K562 (cell line): Measurements from ENCODE around the gene ZNRF1. TPM values are rescaled to one million over a fixed set of nuclear protein-coding genes. Genes with fewer than 3 reads are reported as not detected.
A peak's percentile ranks its signal among the peaks of the same experiment; 100 is the strongest.

Experiments used
- HNRNPLL ChIP-seq: fragments of 200-400 bp; formaldehyde crosslinking; IDR thresholded peaks from 2 replicates; pipeline ENCODE4 v1.6.1; 2017; ENCODE audit warnings: low read length, low read depth, mild to moderate bottlenecking; ENCODE audit not compliant: poor library complexity, severe bottlenecking
- HNRNPUL1 ChIP-seq: fragments of 200-400 bp; formaldehyde crosslinking; IDR thresholded peaks from 2 replicates; pipeline ENCODE4 v1.6.1; 2017; ENCODE audit warnings: low read length
- KDM5B ChIP-seq: fragments of 200-600 bp; sonication (generic); IDR thresholded peaks from 2 replicates; pipeline ENCODE4 v1.6.1; 2012; ENCODE audit warnings: low read depth, mild to moderate bottlenecking, moderate library complexity, low read length, control low read depth, inconsistent platforms; ENCODE audit not compliant: insufficient replicate concordance
- MCM5 ChIP-seq: fragments of 450-650 bp; IDR thresholded peaks from 2 replicates; pipeline ENCODE4 v1.6.1; 2016; ENCODE audit warnings: low read depth
- POLR2B ChIP-seq: fragments of 450-650 bp; IDR thresholded peaks from 2 replicates; pipeline ENCODE4 v1.6.1; 2018; ENCODE audit warnings: low read depth; ENCODE audit not compliant: partially characterized antibody
- TBP ChIP-seq: optimal IDR thresholded peaks from 2 replicates; pipeline ENCODE3; 2011; ENCODE audit warnings: low read depth, low read length, improper control_type of control experiment
- ZNF174 ChIP-seq: fragments of 250-450 bp; sonication (Bioruptor Pico); IDR thresholded peaks from 2 replicates; pipeline ENCODE4 v1.4.0; 2020; ENCODE audit warnings: mild to moderate bottlenecking
- ZNF764 ChIP-seq: fragments of 250-450 bp; sonication (Bioruptor Pico); IDR thresholded peaks from 2 replicates; pipeline ENCODE4 v1.4.0; 2020; ENCODE audit warnings: low read depth, mild to moderate bottlenecking, moderate library complexity
- ZNF778 ChIP-seq: fragments of 450-650 bp; formaldehyde crosslinking; IDR thresholded peaks from 2 replicates; pipeline ENCODE4 v1.4.0; 2020; ENCODE audit warnings: mild to moderate bottlenecking, moderate library complexity
- polyA plus RNA-seq, 8 experiments: library from polyadenylated mRNA; depleted of rRNA in 4 of 8; stranded (reverse) in 5 of 8; unstranded in 3 of 8; fragments of >200 nt; fragmentation: Nextera tagmentation in 2 of 8; fragmentation: Illumina TruSeq in 1 of 8; extraction: Ambion mirVana in 2 of 8; extraction: Trizol in 1 of 8; gene quantifications; 2 replicates each; pipeline versions ENCODE4 v1.2.1 to v1.2.3, GENCODE V29; 2011 to 2014; ENCODE audit warnings: inconsistent platforms in 1 of 8, missing spikeins in 1 of 8
- total RNA-seq, 7 experiments: library from RNA; depleted of rRNA in 6 of 7; stranded (reverse); fragments of >200 nt in 6 of 7; fragmentation: Illumina TruSeq in 2 of 7; extraction: Trizol in 2 of 7; gene quantifications; 2 replicates each; pipeline versions ENCODE4 v1.2.1 to v1.2.3, GENCODE V29; 2011 to 2021; ENCODE audit warnings: low replicate concordance in 1 of 7
- TF ChIP-seq, protein P1 (sequence below): sonication (generic); IDR thresholded peaks from 2 replicates; pipeline ENCODE4 v1.6.1; 2016
- TF ChIP-seq, protein P2 (sequence below): sonication (generic); formaldehyde crosslinking; IDR thresholded peaks from 2 replicates; pipeline ENCODE4 v1.8.0; 2023; ENCODE audit warnings: missing genetic modification reagents, mild to moderate bottlenecking, borderline replicate concordance
- TF ChIP-seq, protein P3 (sequence below): fragments of 450-650 bp; IDR thresholded peaks from 2 replicates; pipeline ENCODE4 v1.6.1; 2014; ENCODE audit warnings: low read depth, mild to moderate bottlenecking, moderate library complexity, borderline replicate concordance
- TF ChIP-seq, protein P4 (sequence below): fragments of 250-450 bp; sonication (Bioruptor Pico); IDR thresholded peaks from 2 replicates; pipeline ENCODE4 v1.4.0; 2020; ENCODE audit warnings: mild to moderate bottlenecking, moderate library complexity

Gene ZNRF1
- total and polyA plus RNA-seq, 9 of the 15 experiments (the other 6 are each of a cell fraction or from before 2014, with no cell fraction given), result 9.5 to 37.7 (median 20.0) TPM

DNA sequence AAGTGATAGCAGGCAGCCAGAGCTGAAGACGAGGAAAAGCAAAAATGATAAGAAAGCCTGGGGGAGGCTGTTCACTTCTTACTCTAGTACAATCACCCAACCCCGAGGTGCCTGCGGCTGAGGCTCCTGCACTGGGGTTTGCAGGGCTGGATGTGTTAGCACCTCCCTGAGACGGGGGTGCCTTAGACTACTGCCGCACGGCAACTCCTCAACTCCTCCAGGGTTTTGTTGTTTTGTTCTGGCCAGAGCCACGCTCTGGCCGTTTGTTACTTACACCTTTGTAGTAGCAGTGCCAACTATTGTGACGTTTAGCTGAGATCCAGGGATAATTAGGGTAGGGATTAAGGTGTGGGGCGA lies 66.3 kb downstream of the ZNRF1 start (continued):
- TF ChIP-seq, protein P1, sequence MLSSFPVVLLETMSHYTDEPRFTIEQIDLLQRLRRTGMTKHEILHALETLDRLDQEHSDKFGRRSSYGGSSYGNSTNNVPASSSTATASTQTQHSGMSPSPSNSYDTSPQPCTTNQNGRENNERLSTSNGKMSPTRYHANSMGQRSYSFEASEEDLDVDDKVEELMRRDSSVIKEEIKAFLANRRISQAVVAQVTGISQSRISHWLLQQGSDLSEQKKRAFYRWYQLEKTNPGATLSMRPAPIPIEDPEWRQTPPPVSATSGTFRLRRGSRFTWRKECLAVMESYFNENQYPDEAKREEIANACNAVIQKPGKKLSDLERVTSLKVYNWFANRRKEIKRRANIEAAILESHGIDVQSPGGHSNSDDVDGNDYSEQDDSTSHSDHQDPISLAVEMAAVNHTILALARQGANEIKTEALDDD, result 0 out of 2 replicates have a peak, but pooled peaks have one; percentile 36
- TF ChIP-seq, protein P2, sequence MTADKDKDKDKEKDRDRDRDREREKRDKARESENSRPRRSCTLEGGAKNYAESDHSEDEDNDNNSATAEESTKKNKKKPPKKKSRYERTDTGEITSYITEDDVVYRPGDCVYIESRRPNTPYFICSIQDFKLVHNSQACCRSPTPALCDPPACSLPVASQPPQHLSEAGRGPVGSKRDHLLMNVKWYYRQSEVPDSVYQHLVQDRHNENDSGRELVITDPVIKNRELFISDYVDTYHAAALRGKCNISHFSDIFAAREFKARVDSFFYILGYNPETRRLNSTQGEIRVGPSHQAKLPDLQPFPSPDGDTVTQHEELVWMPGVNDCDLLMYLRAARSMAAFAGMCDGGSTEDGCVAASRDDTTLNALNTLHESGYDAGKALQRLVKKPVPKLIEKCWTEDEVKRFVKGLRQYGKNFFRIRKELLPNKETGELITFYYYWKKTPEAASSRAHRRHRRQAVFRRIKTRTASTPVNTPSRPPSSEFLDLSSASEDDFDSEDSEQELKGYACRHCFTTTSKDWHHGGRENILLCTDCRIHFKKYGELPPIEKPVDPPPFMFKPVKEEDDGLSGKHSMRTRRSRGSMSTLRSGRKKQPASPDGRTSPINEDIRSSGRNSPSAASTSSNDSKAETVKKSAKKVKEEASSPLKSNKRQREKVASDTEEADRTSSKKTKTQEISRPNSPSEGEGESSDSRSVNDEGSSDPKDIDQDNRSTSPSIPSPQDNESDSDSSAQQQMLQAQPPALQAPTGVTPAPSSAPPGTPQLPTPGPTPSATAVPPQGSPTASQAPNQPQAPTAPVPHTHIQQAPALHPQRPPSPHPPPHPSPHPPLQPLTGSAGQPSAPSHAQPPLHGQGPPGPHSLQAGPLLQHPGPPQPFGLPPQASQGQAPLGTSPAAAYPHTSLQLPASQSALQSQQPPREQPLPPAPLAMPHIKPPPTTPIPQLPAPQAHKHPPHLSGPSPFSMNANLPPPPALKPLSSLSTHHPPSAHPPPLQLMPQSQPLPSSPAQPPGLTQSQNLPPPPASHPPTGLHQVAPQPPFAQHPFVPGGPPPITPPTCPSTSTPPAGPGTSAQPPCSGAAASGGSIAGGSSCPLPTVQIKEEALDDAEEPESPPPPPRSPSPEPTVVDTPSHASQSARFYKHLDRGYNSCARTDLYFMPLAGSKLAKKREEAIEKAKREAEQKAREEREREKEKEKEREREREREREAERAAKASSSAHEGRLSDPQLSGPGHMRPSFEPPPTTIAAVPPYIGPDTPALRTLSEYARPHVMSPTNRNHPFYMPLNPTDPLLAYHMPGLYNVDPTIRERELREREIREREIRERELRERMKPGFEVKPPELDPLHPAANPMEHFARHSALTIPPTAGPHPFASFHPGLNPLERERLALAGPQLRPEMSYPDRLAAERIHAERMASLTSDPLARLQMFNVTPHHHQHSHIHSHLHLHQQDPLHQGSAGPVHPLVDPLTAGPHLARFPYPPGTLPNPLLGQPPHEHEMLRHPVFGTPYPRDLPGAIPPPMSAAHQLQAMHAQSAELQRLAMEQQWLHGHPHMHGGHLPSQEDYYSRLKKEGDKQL (CRISPR knock-in tag), result no peak
- TF ChIP-seq MCM5, result no peak
- TF ChIP-seq ZNF174 (CRISPR knock-in tag), result no peak
- TF ChIP-seq, protein P3, sequence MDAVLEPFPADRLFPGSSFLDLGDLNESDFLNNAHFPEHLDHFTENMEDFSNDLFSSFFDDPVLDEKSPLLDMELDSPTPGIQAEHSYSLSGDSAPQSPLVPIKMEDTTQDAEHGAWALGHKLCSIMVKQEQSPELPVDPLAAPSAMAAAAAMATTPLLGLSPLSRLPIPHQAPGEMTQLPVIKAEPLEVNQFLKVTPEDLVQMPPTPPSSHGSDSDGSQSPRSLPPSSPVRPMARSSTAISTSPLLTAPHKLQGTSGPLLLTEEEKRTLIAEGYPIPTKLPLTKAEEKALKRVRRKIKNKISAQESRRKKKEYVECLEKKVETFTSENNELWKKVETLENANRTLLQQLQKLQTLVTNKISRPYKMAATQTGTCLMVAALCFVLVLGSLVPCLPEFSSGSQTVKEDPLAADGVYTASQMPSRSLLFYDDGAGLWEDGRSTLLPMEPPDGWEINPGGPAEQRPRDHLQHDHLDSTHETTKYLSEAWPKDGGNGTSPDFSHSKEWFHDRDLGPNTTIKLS, result no peak
- peak; percentile 35 for TF ChIP-seq HNRNPLL
- TF ChIP-seq KDM5B, result peak; percentile 54
- no peak for TF ChIP-seq TBP
- no peak for TF ChIP-seq HNRNPUL1
- no peak for TF ChIP-seq ZNF778 (CRISPR knock-in tag)
- TF ChIP-seq, protein P4, sequence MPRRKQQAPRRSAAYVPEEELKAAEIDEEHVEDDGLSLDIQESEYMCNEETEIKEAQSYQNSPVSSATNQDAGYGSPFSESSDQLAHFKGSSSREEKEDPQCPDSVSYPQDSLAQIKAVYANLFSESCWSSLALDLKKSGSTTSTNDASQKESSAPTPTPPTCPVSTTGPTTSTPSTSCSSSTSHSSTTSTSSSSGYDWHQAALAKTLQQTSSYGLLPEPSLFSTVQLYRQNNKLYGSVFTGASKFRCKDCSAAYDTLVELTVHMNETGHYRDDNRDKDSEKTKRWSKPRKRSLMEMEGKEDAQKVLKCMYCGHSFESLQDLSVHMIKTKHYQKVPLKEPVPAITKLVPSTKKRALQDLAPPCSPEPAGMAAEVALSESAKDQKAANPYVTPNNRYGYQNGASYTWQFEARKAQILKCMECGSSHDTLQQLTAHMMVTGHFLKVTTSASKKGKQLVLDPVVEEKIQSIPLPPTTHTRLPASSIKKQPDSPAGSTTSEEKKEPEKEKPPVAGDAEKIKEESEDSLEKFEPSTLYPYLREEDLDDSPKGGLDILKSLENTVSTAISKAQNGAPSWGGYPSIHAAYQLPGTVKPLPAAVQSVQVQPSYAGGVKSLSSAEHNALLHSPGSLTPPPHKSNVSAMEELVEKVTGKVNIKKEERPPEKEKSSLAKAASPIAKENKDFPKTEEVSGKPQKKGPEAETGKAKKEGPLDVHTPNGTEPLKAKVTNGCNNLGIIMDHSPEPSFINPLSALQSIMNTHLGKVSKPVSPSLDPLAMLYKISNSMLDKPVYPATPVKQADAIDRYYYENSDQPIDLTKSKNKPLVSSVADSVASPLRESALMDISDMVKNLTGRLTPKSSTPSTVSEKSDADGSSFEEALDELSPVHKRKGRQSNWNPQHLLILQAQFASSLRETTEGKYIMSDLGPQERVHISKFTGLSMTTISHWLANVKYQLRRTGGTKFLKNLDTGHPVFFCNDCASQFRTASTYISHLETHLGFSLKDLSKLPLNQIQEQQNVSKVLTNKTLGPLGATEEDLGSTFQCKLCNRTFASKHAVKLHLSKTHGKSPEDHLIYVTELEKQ, result no peak
- peak; percentile 60; the same call in 1 of the 2 replicates for TF ChIP-seq ZNF764 (CRISPR knock-in tag)
- no peak for TF ChIP-seq POLR2B
